ENCODE data around the gene VPS33B.
A peak's percentile ranks its signal among the peaks of the same experiment; 100 is the strongest.
"Not testable (repeated sequence)": the region's sequence is repeated elsewhere in the genome, so short reads cannot be mapped to it uniquely, and the experiment has no call there.

VPS33B gene

GRCh38 chr15:91022075-91022831 is at the start of gene VPS33B:
Gene VPS33B (minus strand): TSS chr15:91022594. CDS start chr15:91022249, 345 bp downstream.
- peak; percentile 75 for DNase-seq

DNA sequence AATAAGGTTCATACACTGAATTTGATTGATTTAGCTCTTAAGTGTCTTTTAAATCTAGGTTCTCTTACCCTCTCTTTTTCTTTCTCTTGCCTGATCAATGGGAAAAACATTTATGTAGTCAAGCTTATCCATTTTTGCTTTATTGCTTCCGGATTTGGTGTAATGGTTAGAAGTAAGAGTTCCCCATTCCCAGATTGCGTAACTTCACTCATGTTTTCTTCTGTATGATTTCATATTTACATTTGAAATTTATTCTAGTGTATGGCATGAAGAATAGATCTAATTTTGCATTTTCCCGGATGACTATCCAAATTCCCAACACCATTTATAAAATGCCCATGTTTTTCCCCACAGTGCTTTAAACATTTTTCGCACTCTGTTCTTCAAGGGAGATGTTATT is 49.8 kb upstream of the VPS33B start:
- no peak for DNase-seq

DNA sequence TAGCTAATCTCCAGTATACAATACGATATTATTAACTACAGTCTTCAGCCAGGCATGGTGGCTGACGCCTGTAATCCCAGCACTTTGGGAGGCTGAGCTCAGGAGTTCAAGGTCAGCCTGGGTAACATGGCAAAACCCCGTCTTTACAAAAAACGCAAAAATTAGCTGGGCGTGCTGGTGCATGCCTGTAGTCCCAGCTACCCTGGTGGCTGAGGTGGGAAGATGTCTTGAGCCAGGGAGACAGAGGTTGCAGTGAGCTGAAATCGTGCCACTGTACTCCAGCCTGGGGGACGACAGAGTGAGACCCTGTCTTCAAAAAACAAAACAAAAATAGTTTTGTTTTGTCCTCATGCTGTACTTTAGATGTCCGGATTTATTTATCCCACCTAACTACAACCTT is 48.5 kb upstream of the VPS33B start:
- no peak for DNase-seq

DNA sequence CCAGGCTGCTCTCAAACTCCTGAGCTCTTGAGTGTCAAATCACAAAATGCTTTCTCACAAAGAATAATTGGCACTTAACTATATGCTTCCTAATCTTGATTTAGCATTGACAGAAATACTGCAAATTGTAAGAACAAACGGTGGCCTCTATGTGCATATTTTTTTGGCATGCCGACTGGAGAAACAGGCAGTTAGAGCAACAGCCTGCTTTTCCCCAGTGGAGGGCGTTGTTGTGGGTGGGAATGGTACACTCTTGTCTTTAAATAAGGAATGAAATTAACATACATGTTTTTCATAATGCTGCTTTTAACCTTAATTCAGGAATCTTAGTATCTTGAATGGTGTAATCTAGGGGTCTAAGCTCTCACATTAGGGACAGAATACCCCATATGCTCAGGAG is 46.6 kb upstream of the VPS33B start:
- no peak for DNase-seq

- DNase-seq, result no peak
Observed at GRCh38 chr15:91068436-91068835, 46.0 kb upstream of the VPS33B start.

- no peak for DNase-seq
Observed at GRCh38 chr15:91067036-91067435, 44.6 kb upstream of the VPS33B start.

DNA sequence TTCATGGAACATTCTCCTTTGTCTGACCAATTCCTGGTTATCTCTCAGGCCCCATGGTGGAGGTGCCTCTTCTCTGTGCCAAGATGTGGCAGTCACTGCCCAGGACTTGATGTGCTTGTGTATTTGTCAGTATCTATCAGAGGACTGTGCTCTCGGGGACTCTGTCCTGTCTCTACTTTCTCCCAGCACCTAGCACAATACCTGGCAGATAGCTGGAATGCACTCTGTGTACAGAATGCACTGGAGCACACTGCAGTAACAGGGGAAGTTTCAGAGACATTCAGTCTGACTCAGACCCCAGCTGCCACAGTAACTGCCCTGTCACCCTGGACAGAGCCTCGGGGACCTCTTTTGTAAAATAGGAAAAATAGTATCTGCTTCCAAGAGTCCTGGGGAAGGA is 43.1 kb upstream of the VPS33B start:
- DNase-seq, result no peak

DNA sequence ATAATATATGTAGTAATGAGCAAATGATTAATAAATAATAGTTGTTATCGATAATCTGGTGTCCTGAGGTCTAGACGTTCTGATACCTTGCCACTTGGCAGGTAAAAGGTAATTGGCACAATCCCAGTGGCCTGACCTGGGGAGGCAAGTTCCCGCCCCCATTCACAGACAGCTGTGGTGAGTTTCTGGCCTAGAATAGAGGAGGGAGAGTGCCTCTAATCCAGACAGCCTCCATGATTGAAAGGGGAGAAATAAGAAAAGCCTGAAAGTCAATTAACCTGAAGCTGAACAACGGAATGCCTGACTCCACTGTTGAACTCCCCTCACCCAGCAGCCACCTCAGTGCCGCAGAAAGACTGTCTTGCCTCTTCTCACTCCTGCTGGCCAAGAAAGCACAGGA is 39.6 kb upstream of the VPS33B start:
- no peak for DNase-seq

DNA sequence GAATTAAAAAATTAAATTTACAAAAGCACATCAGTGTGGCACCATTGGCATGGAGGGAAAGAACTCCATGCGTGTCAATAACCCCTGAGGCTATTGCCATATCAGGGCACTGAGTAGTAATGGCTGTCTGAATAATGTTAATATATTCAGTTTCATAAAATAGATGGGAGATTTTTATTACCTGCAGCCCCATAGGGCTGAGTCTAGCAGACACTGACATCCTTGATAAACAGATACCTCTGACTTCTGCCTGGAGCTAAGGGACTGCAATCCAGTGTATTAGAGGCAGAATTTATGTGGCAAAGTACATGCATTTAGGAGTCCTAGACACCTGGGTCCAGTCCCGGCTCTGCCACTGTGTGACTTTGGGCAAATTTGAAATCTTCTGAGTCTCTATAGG is 38.8 kb upstream of the VPS33B start:
- DNase-seq, result no peak

DNA sequence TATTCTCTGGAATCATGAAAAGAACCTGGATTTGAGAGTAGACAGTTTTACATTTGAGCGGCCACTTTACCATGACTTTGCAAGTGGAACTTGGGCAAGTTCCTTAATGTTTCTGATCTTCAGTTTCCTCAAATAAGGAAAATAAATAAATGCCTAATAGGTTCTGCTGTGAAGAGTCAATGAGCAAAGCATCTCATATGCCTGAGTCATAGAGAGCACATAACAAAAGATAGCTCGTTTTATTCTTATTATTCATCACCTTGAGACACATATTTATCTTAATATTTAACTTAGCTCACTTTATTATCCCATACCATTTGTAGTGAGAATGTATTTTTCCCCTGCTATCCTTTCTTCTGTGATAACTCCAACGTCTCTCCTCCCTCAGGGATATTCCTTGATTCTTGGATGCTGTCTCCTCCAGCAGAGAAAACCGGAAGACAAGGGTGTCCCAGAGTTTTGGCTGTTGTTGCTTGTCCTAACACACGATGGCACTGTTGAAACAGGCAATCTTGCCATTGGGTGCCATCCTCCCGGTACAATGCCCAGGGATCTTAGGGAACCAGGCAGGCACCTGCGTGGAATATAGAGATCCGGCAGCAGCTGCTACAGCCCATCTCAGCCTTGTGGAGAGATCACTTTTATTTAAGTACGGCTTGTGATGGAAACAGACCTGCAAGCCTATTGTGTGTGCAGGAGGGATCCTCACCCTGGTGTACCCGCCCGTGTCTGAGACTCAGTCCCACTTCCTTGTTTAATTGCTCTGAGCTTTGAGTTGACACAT is 33.3 kb upstream of the VPS33B start:
- DNase-seq, result no peak

GRCh38 chr15:91054816-91055215 is 32.4 kb upstream of the VPS33B start:
- DNase-seq, result no peak

DNA sequence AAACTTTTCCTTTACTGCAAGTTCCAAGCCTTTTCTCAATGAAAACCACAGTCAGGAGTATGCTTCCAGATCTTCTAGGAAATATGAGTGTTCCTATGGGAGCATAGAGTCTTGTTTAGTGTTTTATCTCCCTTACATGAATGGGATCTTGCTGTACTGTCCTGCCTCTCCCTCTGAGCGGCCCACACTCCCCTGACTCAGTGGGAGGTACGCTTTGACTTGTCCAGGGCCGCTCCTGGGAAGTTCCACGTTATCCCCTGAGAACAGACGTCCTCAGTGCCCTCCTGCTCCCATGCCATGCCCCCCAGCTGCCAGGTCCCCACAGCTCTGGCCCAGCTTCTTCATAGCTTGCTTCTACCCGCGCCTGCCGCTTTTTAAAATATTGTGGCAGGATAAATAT is 28.9 kb upstream of the VPS33B start:
- DNase-seq, result no peak

- no peak for DNase-seq
Observed at GRCh38 chr15:91050128-91050455, 27.7 kb upstream of the VPS33B start.

GRCh38 chr15:91049378-91050127 is 27.2 kb upstream of the VPS33B start:
- DNase-seq, result no peak

DNA sequence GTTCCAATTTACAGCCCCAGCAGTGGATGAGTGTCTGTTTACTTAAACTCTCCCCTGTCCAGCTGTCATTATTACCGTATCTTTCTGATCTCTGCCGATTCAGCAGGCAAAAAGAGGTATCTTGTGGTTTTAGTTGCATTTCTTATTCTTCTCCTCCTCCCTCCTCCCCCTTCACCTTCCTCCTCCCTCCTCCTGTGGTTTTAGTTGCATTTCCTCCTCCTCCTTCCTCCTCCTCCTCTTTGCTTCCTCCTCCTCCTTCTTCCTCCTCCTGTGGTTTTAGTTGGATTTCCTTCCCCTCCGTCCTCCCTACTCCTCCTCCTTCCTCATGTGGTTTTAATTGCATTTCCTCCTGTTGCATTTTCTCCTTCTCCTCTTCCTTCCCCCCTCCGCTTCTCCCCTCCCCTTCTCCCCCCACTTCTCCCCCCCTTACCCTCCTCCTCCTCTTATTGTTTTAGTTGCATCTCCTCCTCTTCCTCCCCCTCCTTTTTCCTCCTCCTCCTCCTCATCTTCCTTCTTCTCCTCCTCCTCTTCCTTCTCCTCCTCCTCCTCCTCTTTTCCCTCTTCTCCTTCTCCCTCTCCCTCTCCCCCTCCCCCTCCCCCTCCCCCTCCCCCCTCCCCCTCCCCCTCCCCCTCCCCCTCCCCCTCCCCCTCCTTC is 25.3 kb upstream of the VPS33B start:
- DNase-seq, result no peak

GRCh38 chr15:91046056-91046455 is 23.7 kb upstream of the VPS33B start:
- DNase-seq, result not testable (repeated sequence)

- no peak for DNase-seq
Observed at GRCh38 chr15:91045065-91045464, 22.7 kb upstream of the VPS33B start.

GRCh38 chr15:91043202-91043874 is 20.9 kb upstream of the VPS33B start:
- no peak for DNase-seq

DNA sequence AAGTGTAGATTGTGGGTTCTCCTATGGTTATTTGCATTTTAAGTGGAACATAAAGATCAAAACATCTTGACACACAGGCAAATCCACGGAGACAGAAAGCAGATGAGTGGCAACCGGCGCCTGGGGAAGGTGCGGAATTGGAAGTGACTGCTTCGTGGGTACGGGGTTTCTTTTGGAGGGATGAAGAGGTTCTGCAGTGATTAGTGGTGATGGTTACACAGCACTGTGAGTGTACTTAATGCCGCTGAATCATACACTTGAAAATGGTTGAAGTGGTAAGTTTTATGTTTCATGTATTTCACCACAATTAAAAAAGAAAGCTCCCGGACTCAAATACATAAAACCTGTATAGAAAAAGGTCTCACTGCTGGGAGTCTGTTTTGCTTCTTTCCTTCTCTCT is 18.5 kb upstream of the VPS33B start:
- no peak for DNase-seq

DNA sequence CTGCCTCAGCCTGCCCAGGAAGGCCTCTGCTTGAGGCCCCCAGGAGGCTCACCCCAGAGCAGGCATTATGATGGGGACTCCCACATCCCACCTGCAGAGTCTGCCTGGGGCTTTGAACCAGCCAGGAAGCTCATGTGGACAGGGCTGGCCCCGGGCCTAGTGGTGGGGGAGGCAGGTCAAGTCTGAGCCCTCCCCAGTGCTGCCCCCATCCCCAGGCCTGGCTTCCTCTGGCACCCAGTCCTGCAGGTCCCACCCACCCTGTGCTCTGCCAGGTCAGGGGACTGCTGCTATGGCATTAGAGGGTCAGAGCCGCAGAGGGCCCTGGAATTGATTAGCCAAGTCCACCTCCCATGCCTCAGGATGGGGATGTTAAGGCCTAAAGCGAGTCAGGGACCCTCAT is 17.6 kb upstream of the VPS33B start:
- DNase-seq, result no peak

- peak; percentile 56 for DNase-seq
Observed at GRCh38 chr15:91032919-91033803, 10.8 kb upstream of the VPS33B start.

DNA sequence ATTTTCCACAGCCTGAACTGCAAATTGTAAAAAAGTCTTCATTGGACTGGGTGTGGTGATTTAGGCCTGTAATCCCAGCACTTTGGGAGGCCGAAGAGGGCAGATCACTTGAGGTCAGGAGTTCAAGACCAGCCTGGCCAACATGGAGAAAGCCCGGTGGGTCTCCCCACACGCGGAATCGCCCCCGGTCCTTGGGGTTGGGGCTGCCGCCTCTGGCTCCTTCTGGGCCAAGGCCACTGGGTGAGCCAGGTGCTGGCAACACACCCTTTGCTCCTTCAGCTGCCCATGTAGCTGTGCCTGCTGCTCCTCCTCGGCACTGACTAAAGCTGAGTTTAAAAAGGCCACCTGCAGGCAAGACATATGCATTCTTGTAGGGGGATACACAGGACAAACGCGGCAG is 9.4 kb upstream of the VPS33B start:
- no peak for DNase-seq
